Coronary artery (tissue), 2 donors: ENCODE measurements around the gene PRKAR2A.
"Not testable (repeated sequence)": the region's sequence is repeated elsewhere in the genome, so short reads cannot be mapped to it uniquely, and the experiment has no call there.

Experiments used
- DNase-seq: peaks from one replicate; pipeline ENCODE4 v3.0.0-alpha.2; 2017; ENCODE audit warnings: low spot score
- H3K27ac ChIP-seq, 2 donors: fragments of 200-600 bp; sonication (generic); one replicate each; pipeline ENCODE4 v1.5.1; 2016 to 2019
- H3K4me3 ChIP-seq: fragments of 200-600 bp; sonication (generic); 2 replicates; pipeline ENCODE4 v1.5.1; 2016; ENCODE audit warnings: mild to moderate bottlenecking, moderate library complexity
- CTCF ChIP-seq: fragments of 200-600 bp; sonication (generic); IDR thresholded peaks from one replicate; pipeline ENCODE4 v1.5.1; 2019; ENCODE audit warnings: antibody characterized with exemption

Gene PRKAR2A

GRCh38 chr3:48789665-48790064, 58.0 kb downstream of the PRKAR2A start:
- TF ChIP-seq CTCF, result no peak
- DNase-seq, result no peak
- Histone ChIP-seq H3K27ac (no peak overlapping the region), H3K4me3 (no peak overlapping the region)

GRCh38 chr3:48788544-48789162, 59.0 kb downstream of the PRKAR2A start:
- no peak for DNase-seq
- Histone ChIP-seq H3K4me3 (no peak overlapping the region), H3K27ac (no peak overlapping the region)
- no peak for TF ChIP-seq CTCF

GRCh38 chr3:48784426-48785120, 63.1 kb downstream of the PRKAR2A start:
- no peak for DNase-seq
- no peak for TF ChIP-seq CTCF
- Histone ChIP-seq H3K4me3 (no peak overlapping the region), H3K27ac (no peak overlapping the region)

GRCh38 chr3:48783304-48783703, 64.4 kb downstream of the PRKAR2A start:
- DNase-seq, result no peak
- Histone ChIP-seq H3K4me3 (no peak overlapping the region), H3K27ac (no peak overlapping the region)
- TF ChIP-seq CTCF, result no peak

GRCh38 chr3:48782046-48782445, 65.6 kb downstream of the PRKAR2A start:
- no peak overlapping the region for H3K27ac ChIP-seq

GRCh38 chr3:48778565-48778964, 69.1 kb downstream of the PRKAR2A start:
- not testable (repeated sequence) for H3K4me3 ChIP-seq, DNase-seq, H3K27ac ChIP-seq

More at GRCh38 chr3:48782046-48782445, 65.6 kb downstream of the PRKAR2A start:
- DNase-seq, result no peak
- TF ChIP-seq CTCF, result no peak
- no peak overlapping the region for H3K4me3 ChIP-seq

- Histone ChIP-seq H3K4me3 (no peak overlapping the region), H3K27ac (no peak overlapping the region)
- DNase-seq, result no peak
- TF ChIP-seq CTCF, result no peak
Observed at GRCh38 chr3:48776854-48777253, 70.8 kb downstream of the PRKAR2A start.
